Stimulated activated CD4-positive, alpha-beta T cell treated with anti-CD3 and anti-CD28 coated beads, Interleukin-12 subunit alpha, Interleukin-12 subunit beta, amount 100 ng/mL, for 48 hours (primary cell): ENCODE measurements around the gene GOLGA6L10.
A peak's percentile ranks its signal among the peaks of the same experiment; 100 is the strongest.
"Not testable (repeated sequence)": the region's sequence is repeated elsewhere in the genome, so short reads cannot be mapped to it uniquely, and the experiment has no call there.

Experiments
- DNase-seq, 3 donors: peaks; one replicate each; pipeline ENCODE4 v3.0.0-alpha.2; 2020; ENCODE audit warnings: low read depth in 2 of 3, low spot score in 1 of 3

Gene GOLGA6L10

DNA sequence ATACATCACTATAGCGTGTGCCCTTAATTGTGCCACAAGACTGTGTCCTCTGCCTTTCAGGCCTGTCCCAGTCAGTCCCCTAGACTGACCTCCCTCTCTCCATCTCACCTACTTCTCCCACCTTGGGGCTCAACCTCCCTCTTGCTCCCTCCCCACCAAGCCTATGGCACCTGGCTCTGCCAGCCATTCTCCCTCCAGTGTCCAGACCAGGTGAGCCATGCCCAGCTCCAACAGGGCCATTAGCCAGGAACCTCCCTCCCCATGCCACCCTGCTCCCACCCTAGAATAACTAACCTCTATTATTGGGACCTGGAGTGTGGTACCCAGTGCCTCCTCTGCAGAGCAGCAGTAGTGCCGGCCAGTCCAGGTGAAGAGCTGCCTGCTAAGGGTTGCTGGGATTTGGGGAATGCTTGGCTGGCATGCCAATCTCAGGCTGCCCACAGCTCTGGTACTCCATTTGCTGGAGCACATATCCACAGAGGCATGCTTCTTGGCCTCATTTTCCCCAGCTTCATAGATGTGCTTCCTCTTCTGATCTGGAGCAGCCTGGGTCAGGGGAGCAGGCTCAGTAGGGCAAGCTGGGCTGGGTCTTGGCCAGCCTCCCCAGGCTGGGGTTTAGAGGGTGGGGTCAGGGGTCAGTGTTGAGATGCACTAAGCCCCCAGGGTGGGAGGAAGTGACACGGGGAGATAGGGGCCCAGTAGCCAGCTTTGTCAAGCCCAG lies 47.8 kb downstream of the GOLGA6L10 start:
- DNase-seq, result no peak

DNA sequence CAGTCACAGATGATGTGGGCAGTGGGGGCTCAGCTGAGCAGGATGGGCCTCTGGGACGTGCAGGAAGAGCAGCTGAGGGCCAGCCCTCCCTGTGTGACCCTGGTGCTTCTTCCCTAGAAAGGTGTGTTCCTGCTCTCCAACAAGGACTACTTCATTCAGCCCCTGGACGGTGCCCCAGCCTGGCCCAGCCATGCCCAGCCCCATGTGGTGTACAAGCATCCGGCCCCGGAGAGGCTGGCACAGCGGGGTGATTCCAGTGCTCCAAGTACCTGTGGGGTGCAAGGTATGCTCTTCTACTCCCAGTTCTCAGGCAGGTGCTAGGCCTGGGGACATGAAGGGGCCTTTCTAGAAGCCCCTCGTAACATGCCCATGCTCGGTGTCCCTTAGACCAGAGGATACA lies 48.4 kb downstream of the GOLGA6L10 start:
- no peak for DNase-seq

DNA sequence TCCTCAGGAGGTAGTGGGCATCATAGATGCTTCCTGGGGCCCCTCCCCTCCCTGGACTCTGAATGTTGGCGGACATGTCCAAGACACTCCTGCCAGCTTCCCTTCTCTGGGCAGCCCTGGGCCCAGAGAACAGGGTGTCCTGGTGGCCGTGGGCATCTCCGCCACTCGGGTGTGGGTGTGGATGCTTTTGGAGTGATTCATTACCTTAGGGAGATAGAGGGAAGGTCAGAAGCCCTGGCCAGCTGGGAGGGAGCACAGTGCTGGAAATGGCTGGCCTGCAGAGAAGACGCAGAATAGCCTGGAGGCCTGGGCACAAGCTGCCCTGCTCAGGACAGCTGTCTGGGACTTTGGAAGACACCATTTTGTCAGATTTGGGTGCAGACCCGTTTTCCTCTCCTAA lies 48.9 kb downstream of the GOLGA6L10 start:
- not testable (repeated sequence) for DNase-seq

DNA sequence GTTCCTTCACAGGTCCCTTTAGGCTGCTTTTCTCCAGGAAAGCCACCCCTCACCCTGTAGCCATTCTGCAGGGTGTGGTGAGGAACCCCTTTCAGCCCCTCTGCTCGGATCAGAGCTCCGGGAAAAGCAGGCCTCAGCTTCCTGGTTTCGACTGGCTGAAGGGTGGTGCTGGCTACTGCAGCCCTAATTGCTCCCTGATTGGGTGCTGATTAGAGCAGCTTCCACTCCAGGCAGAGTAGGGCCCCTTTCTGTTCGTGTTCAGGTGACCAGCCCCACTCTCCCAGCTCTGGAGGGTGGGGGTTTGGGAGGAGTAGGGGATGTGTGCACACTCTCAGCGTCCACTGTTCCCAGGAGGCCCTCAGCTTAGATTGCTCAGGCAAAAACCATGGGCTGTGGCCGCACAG lies 49.8 kb downstream of the GOLGA6L10 start:
- not testable (repeated sequence) for DNase-seq

DNA sequence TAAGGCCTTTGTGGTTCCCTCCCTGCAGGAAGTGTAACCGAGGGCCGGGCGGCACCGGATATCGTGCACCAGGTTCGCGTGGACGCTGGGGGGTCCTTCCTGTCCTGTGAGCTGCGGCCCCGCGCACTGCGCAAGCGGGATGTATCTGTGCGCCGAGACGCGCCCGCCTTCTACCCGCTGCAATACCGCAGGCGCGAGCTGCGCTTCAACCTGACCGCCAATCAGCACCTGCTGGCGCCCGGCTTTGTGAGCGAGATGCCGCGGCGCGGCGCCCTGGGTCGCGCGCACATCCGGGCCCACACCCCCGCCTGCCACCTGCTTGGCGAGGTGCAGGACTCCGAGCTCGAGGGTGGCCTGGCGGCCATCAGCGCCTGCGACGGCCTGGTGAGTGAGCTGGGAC lies 50.8 kb downstream of the GOLGA6L10 start:
- peak; percentile 25 to 26 (median 26) for DNase-seq

DNA sequence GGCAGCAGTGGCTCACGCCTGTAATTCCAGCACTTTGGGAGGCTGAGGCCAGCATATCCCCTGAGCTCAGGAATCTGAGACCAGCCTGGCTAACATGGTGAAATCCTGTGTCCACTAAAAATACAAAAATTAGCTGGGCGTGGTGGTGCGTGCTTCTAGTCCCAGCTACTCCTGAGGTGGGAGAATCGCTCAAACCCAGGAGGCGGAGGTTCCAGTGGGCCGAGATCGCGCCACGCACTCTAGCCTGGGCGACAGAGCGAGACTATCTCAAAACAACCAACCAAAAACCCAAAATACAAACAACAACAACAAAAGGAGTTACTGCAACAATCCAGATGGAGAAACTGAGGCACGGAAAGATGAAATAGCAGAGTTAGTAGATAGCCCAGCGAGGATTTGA lies 51.2 kb downstream of the GOLGA6L10 start:
- no peak for DNase-seq

DNA sequence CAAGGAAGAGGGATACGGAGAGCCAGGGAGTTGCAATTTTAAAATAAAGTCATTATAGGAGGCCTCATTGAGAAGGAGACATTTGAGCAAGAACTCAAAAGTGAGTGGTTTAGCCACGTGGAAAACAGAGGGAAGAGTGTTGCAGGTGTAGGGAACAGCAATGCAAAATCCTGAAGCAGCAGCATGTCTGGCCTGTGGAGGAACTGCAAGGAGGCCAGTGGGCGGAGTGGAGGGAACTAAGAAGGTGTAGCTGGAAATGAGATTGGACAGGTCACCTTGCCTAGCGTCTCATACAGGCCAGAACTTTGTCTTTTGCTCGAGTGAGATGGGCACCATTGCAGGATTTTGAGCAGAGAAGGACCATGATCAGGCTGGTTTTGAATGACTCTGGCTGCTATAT lies 51.7 kb downstream of the GOLGA6L10 start:
- DNase-seq, result no peak

DNA sequence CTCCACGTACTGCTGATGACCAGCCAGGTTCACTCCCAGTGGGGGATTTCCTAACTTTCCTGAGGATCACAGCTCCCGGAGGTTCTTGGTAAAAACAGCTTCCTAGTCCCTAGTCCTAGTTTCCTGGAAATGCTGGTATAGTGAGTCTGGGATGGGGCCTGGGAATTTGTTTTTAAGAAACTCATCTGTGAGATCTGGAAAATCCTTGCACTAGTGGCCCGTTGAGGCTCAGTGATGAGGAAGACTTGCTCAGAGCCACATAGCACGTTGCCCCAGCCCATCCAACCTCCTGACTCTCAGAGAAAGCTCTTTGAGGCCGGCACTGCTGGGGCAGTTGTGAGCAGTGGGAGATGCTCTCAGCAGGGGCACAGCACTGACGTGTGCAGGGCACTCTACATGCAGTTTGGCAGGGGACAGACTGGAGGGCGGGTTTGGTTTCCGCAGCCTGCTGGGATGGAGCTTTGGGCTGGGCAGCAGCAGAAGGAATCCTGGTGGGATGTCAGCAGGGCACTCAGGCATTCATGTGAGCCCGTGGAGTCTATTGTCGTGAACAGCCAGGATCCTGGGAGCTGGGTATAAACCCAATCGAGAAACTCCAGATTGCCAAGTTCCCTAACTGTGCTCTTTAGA lies 55.1 kb downstream of the GOLGA6L10 start:
- no peak for DNase-seq

DNA sequence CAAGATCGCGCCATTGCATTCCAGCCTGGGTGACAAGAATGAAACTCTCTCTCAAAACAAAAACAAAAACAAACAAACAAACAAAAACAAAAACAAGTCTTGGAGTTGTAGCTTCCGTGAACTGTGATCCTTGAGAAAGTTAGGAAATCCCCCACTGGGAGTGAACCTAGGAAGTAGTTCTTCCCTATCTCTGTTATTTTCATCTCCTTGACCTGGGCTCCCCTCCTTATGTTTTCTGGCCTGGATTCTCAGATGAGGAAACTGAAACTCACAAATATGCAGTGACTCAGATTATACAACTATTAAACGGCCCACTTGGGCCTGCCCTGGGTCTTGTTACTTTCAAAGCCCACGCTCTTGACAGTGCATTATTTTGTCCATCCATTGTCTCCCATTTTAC lies 57.0 kb downstream of the GOLGA6L10 start:
- no peak for DNase-seq
